CD14-positive monocyte (primary cell): Measurements from ENCODE around the gene SNRNP200. TPM values are rescaled to one million over a fixed set of nuclear protein-coding genes. Genes with fewer than 3 reads are reported as not detected.

Source experiments
- DNase-seq, 3 donors: peaks; one replicate each; pipeline ENCODE4 v3.0.0-alpha.2; 2011 to 2022
- H2AFZ ChIP-seq: 2 replicates; pipeline ENCODE4 v1.6.0; 2012; ENCODE audit warnings: mild to moderate bottlenecking, low read depth, low read length, inconsistent platforms; ENCODE audit not compliant: insufficient read depth, poor library complexity, severe bottlenecking
- H3K27ac ChIP-seq, 2 donors: 1 replicate in 1 of 2; 2 replicates in 1 of 2; pipeline ENCODE4 v1.5.1; 2012 to 2013; ENCODE audit warnings: low read length in 2 of 2, control low read depth in 1 of 2, inconsistent platforms in 1 of 2, low read depth in 1 of 2, mild to moderate bottlenecking in 1 of 2
- H3K27me3 ChIP-seq, 2 donors: one replicate each; pipeline versions ENCODE4 v1.6.0 to v1.6.1; 2011 to 2013; ENCODE audit warnings: low read length in 2 of 2; ENCODE audit not compliant: control insufficient read depth in 2 of 2, insufficient read depth in 2 of 2
- H3K36me3 ChIP-seq, 2 donors: replicated peaks in 1 of 2; 1 replicate in 1 of 2; 2 replicates in 1 of 2; pipeline versions ENCODE4 v1.5.1 to v1.6.1; 2012 to 2013; ENCODE audit warnings: low read length in 2 of 2, control low read depth in 1 of 2, inconsistent platforms in 1 of 2, mild to moderate bottlenecking in 1 of 2; ENCODE audit not compliant: insufficient read depth in 2 of 2, control insufficient read depth in 1 of 2
- H3K4me1 ChIP-seq, 2 donors: 1 replicate in 1 of 2; 2 replicates in 1 of 2; pipeline versions ENCODE4 v1.5.1 to v1.6.1; 2012 to 2013; ENCODE audit warnings: low read length in 2 of 2, control low read depth in 1 of 2, inconsistent platforms in 1 of 2, mild to moderate bottlenecking in 1 of 2, moderate library complexity in 1 of 2; ENCODE audit not compliant: insufficient read depth in 2 of 2, control insufficient read depth in 1 of 2
- H3K4me2 ChIP-seq: replicated peaks from 2 replicates; pipeline ENCODE3; 2012; ENCODE audit warnings: low read length, moderate library complexity, mild to moderate bottlenecking; ENCODE audit not compliant: poor library complexity, severe bottlenecking; ENCODE audit errors: extremely low read depth
- H3K4me3 ChIP-seq, 3 experiments: fragments of 200-600 bp in 1 of 3; sonication (generic) in 1 of 3; replicated peaks in 1 of 3; 1 replicate in 2 of 3; 2 replicates in 1 of 3; pipeline ENCODE4 v1.5.1; 2011 to 2013; ENCODE audit warnings: low read length in 3 of 3, mild to moderate bottlenecking in 3 of 3, control low read depth in 2 of 3, low read depth in 2 of 3, inconsistent platforms in 1 of 3, moderate library complexity in 1 of 3
- H3K79me2 ChIP-seq: 2 replicates; pipeline ENCODE4 v1.6.0; 2012; ENCODE audit warnings: mild to moderate bottlenecking, control low read depth, inconsistent platforms, low read length, moderate library complexity; ENCODE audit not compliant: insufficient read depth
- H3K9ac ChIP-seq: 2 replicates; pipeline ENCODE4 v1.6.0; 2017; ENCODE audit warnings: low read length, mild to moderate bottlenecking; ENCODE audit not compliant: insufficient read depth, poor library complexity, severe bottlenecking
- H3K9me3 ChIP-seq, 2 donors: replicated peaks in 1 of 2; 1 replicate in 1 of 2; 2 replicates in 1 of 2; pipeline versions ENCODE4 v1.5.1 to v1.6.1; 2012 to 2013; ENCODE audit warnings: low read length in 2 of 2, control low read depth in 1 of 2; ENCODE audit not compliant: control insufficient read depth in 1 of 2, insufficient read depth in 1 of 2
- H4K20me1 ChIP-seq: 2 replicates; pipeline ENCODE4 v1.6.0; 2012; ENCODE audit warnings: mild to moderate bottlenecking, low read length, control low read depth, moderate library complexity; ENCODE audit not compliant: insufficient read depth
- H3K27ac Mint-ChIP-seq, 7 donors: one replicate each; pipeline ENCODE4 v1.8.0; 2020; ENCODE audit warnings: mild to moderate bottlenecking in 7 of 7, mixed read lengths in 7 of 7, moderate library complexity in 6 of 7, inconsistent platforms in 2 of 7
- H3K27me3 Mint-ChIP-seq, 3 donors: one replicate each; pipeline ENCODE4 v1.8.0; 2021 to 2022; ENCODE audit warnings: low read depth in 3 of 3, mild to moderate bottlenecking in 3 of 3, mixed read lengths in 3 of 3, moderate library complexity in 3 of 3, inconsistent platforms in 1 of 3
- H3K36me3 Mint-ChIP-seq, 2 donors: one replicate each; pipeline ENCODE4 v1.8.0; 2020; ENCODE audit warnings: mixed read lengths in 2 of 2, inconsistent platforms in 1 of 2, mild to moderate bottlenecking in 1 of 2
- H3K4me1 Mint-ChIP-seq: one replicate; pipeline ENCODE4 v1.8.0; 2020; ENCODE audit warnings: mild to moderate bottlenecking, mixed read lengths
- H3K4me3 Mint-ChIP-seq, 2 donors: one replicate each; pipeline ENCODE4 v1.8.0; 2020; ENCODE audit warnings: mild to moderate bottlenecking in 2 of 2, mixed read lengths in 2 of 2, moderate library complexity in 1 of 2
- H3K9me3 Mint-ChIP-seq, 7 donors: one replicate each; pipeline ENCODE4 v1.8.0; 2020 to 2022; ENCODE audit warnings: mixed read lengths in 7 of 7, mild to moderate bottlenecking in 6 of 7, moderate library complexity in 6 of 7, inconsistent platforms in 2 of 7
- CTCF ChIP-seq: fragments of 200-600 bp; IDR thresholded peaks from one replicate; pipeline ENCODE4 v1.8.0; 2022; ENCODE audit warnings: antibody characterized with exemption, mild to moderate bottlenecking
- WGBS: methylation state at CpG from one replicate; pipeline ENCODE4 v1.1.5; 2013; ENCODE audit warnings: missing lambda C conversion rate; ENCODE audit not compliant: insufficient coverage; 5-methylcytosine and 5-hydroxymethylcytosine counted together
- intact Hi-C, 2 donors: fragments of 100-400 bp; cut with micrococcal nuclease; formaldehyde crosslinking; loops; one replicate each; pipeline versions ENCODE4 v1.15.0 to v1.15.1; 2023
- polyA plus RNA-seq, 3 donors: library from polyadenylated mRNA; depleted of rRNA in 1 of 3; unstranded in 2 of 3; stranded (reverse) in 1 of 3; fragments of 300-500 nt in 2 of 3; fragments of >200 nt in 1 of 3; fragmentation: Illumina TruSeq in 2 of 3; gene quantifications; 1 replicate in 2 of 3; 2 replicates in 1 of 3; pipeline ENCODE4 v1.2.3, GENCODE V29; 2012 to 2021

SNRNP200 gene
- polyA plus RNA-seq, 3 donors = 27.2 to 122 (median 36.1) TPM

- H3K9ac ChIP-seq = no peak overlapping the region
- no peak for DNase-seq
- Mint-ChIP-seq H3K27ac (peak overlapping the region in 1 of 7 donors; percentile 30), H3K36me3 (peaks cover 74 to 87% of the 10 kb centered on the region in 2 donors), H3K27me3 (no peaks in the 10 kb centered on the region), H3K4me3 (no peak overlapping the region), H3K9me3 (no peaks in the 10 kb centered on the region), H3K4me1 (no peaks in the 10 kb centered on the region)
- H3K27me3 ChIP-seq = no peaks in the 10 kb centered on the region
- no peak overlapping the region for H3K4me3 ChIP-seq
- H2AFZ ChIP-seq = no peak overlapping the region
- H3K36me3 ChIP-seq = peaks cover 65 to 100% of the 10 kb centered on the region in 2 donors
- H3K79me2 ChIP-seq = peaks cover 11% of the 10 kb centered on the region
- no peaks in the 10 kb centered on the region for H3K9me3 ChIP-seq
- H3K4me1 ChIP-seq = no peaks in the 10 kb centered on the region
- no peak overlapping the region for H3K4me2 ChIP-seq
- intact Hi-C loops = no loop called here
- no peaks in the 10 kb centered on the region for H4K20me1 ChIP-seq
- no peak for TF ChIP-seq CTCF
- no peak overlapping the region for H3K27ac ChIP-seq
- 100% methylated on average over 1 of the region's 1 CpG for WGBS
Measured at GRCh38 chr2:96347395-96347794, 42.0 kb upstream of the SNRNP200 start.

- H3K79me2 ChIP-seq = peaks cover 25% of the 10 kb centered on the region
- no peak overlapping the region for H3K4me2 ChIP-seq
- H3K9ac ChIP-seq = no peak overlapping the region
- intact Hi-C loops = no loop called here
- peaks cover 61 to 100% of the 10 kb centered on the region in 2 donors for H3K36me3 ChIP-seq
- Mint-ChIP-seq H3K4me1 (no peaks in the 10 kb centered on the region), H3K9me3 (no peaks in the 10 kb centered on the region), H3K27ac (peak overlapping the region in 3 of 7 donors; percentile 27 to 67 (median 41)), H3K36me3 (peaks cover 73 to 89% of the 10 kb centered on the region in 2 donors), H3K27me3 (no peaks in the 10 kb centered on the region), H3K4me3 (no peak overlapping the region)
- H3K4me1 ChIP-seq = no peaks in the 10 kb centered on the region
- TF ChIP-seq CTCF = no peak
- no peak for DNase-seq
- H3K9me3 ChIP-seq = no peaks in the 10 kb centered on the region
- H3K27ac ChIP-seq = no peak overlapping the region
- WGBS = 96% methylated on average over 6 of the region's 6 CpGs
- no peaks in the 10 kb centered on the region for H3K27me3 ChIP-seq
- H4K20me1 ChIP-seq = no peaks in the 10 kb centered on the region
- no peak overlapping the region for H3K4me3 ChIP-seq
- H2AFZ ChIP-seq = no peak overlapping the region
Measured at GRCh38 chr2:96345868-96346462, 40.6 kb upstream of the SNRNP200 start.
